ENCODE measurements around the gene SEC11C.

SEC11C gene

GRCh38 chr18:59197636-59198035 is 58.0 kb downstream of the SEC11C start:
- ATAC-seq = no peak

GRCh38 chr18:59198215-59198614 is 58.5 kb downstream of the SEC11C start:
- TF ChIP-seq SNAI2 (CRISPR knock-in tag; IDR thresholded peaks at IDR 0.05) = no peak

More at GRCh38 chr18:59197636-59198035, 58.0 kb downstream of the SEC11C start:
- TF ChIP-seq CSRNP3 (CRISPR knock-in tag; IDR thresholded peaks at IDR 0.05) (no peak), PATZ1 (CRISPR knock-in tag; IDR thresholded peaks at IDR 0.05; ENCODE audit: borderline replicate concordance) (no peak), PPARA (CRISPR knock-in tag; IDR thresholded peaks at IDR 0.05; ENCODE audit: borderline replicate concordance) (no peak), ISL1 (CRISPR knock-in tag; IDR thresholded peaks at IDR 0.05) (no peak), CSDC2 (CRISPR knock-in tag; IDR thresholded peaks at IDR 0.05) (no peak), ZNF565 (CRISPR knock-in tag; conservative IDR thresholded peaks at IDR 0.05; ENCODE audit: low read depth) (no peak), RARB (CRISPR knock-in tag; IDR thresholded peaks at IDR 0.05) (no peak), ZFP30 (CRISPR knock-in tag; IDR thresholded peaks at IDR 0.05) (no peak), ARNTL (CRISPR knock-in tag; IDR thresholded peaks at IDR 0.05; ENCODE audit: borderline replicate concordance, low read depth) (no peak), ZC3H10 (CRISPR knock-in tag; IDR thresholded peaks at IDR 0.05) (no peak), TSHZ2 (CRISPR knock-in tag; IDR thresholded peaks at IDR 0.05) (no peak), TCF4 (CRISPR knock-in tag; IDR thresholded peaks at IDR 0.05; ENCODE audit: borderline replicate concordance) (no peak), GLIS3 (CRISPR knock-in tag; IDR thresholded peaks at IDR 0.05) (no peak)

GRCh38 chr18:59200787-59201186 is 61.1 kb downstream of the SEC11C start:
- TF ChIP-seq SNAI2 (CRISPR knock-in tag; IDR thresholded peaks at IDR 0.05) (no peak), CREB5 (CRISPR knock-in tag; IDR thresholded peaks at IDR 0.05; ENCODE audit: low read depth) (no peak), ZNF8 (CRISPR knock-in tag; IDR thresholded peaks at IDR 0.05) (no peak), PPARA (CRISPR knock-in tag; IDR thresholded peaks at IDR 0.05; ENCODE audit: borderline replicate concordance) (no peak), ESRRG (CRISPR knock-in tag; IDR thresholded peaks at IDR 0.05) (no peak), ZNF70 (CRISPR knock-in tag; IDR thresholded peaks at IDR 0.05) (no peak), BACH2 (CRISPR knock-in tag; IDR thresholded peaks at IDR 0.05; ENCODE audit: borderline replicate concordance) (no peak)
- peak; percentile 55; the same call in 2 of the 3 replicates for ATAC-seq

More at GRCh38 chr18:59198215-59198614, 58.5 kb downstream of the SEC11C start:
- no peak for ATAC-seq

- no peak for ATAC-seq
- TF ChIP-seq ZFP3 (CRISPR knock-in tag; IDR thresholded peaks at IDR 0.05) = no peak
- no peak for TF ChIP-seq ZC3H10 (CRISPR knock-in tag; IDR thresholded peaks at IDR 0.05)
- TF ChIP-seq BACH2 (CRISPR knock-in tag; IDR thresholded peaks at IDR 0.05; ENCODE audit: borderline replicate concordance) = no peak
- TF ChIP-seq ISL1 (CRISPR knock-in tag; IDR thresholded peaks at IDR 0.05) = no peak
- TF ChIP-seq TSHZ2 (CRISPR knock-in tag; IDR thresholded peaks at IDR 0.05) = no peak
- TF ChIP-seq CSDC2 (CRISPR knock-in tag; IDR thresholded peaks at IDR 0.05) = no peak
- TF ChIP-seq ZNF565 (CRISPR knock-in tag; conservative IDR thresholded peaks at IDR 0.05; ENCODE audit: low read depth) = no peak
- no peak for TF ChIP-seq RARB (CRISPR knock-in tag; IDR thresholded peaks at IDR 0.05)
- TF ChIP-seq PPARA (CRISPR knock-in tag; IDR thresholded peaks at IDR 0.05; ENCODE audit: borderline replicate concordance) = no peak
- no peak for TF ChIP-seq ESRRG (CRISPR knock-in tag; IDR thresholded peaks at IDR 0.05)
- TF ChIP-seq CREB5 (CRISPR knock-in tag; IDR thresholded peaks at IDR 0.05; ENCODE audit: low read depth) = no peak
- no peak for TF ChIP-seq ARNTL (CRISPR knock-in tag; IDR thresholded peaks at IDR 0.05; ENCODE audit: borderline replicate concordance, low read depth)
- no peak for TF ChIP-seq OSR1 (CRISPR knock-in tag; IDR thresholded peaks at IDR 0.05)
- TF ChIP-seq ZNF70 (CRISPR knock-in tag; IDR thresholded peaks at IDR 0.05) = no peak
- TF ChIP-seq SNAI2 (CRISPR knock-in tag; IDR thresholded peaks at IDR 0.05) = no peak
- TF ChIP-seq ZFP30 (CRISPR knock-in tag; IDR thresholded peaks at IDR 0.05) = no peak
- no peak for TF ChIP-seq CSRNP3 (CRISPR knock-in tag; IDR thresholded peaks at IDR 0.05)
- no peak for TF ChIP-seq TCF4 (CRISPR knock-in tag; IDR thresholded peaks at IDR 0.05; ENCODE audit: borderline replicate concordance)
Measured at GRCh38 chr18:59202258-59202820, 62.7 kb downstream of the SEC11C start.
